NCI-H187 (cell line): Measurements from ENCODE around the gene CIT.
"Not testable (repeated sequence)": the region's sequence is repeated elsewhere in the genome, so short reads cannot be mapped to it uniquely, and the experiment has no call there.

ENCODE experiments used
- DNase-seq, 2 experiments: peaks; one replicate each; lab custom pipeline; 2025; lab: John Stamatoyannopoulos, UW

CIT gene, protein sequence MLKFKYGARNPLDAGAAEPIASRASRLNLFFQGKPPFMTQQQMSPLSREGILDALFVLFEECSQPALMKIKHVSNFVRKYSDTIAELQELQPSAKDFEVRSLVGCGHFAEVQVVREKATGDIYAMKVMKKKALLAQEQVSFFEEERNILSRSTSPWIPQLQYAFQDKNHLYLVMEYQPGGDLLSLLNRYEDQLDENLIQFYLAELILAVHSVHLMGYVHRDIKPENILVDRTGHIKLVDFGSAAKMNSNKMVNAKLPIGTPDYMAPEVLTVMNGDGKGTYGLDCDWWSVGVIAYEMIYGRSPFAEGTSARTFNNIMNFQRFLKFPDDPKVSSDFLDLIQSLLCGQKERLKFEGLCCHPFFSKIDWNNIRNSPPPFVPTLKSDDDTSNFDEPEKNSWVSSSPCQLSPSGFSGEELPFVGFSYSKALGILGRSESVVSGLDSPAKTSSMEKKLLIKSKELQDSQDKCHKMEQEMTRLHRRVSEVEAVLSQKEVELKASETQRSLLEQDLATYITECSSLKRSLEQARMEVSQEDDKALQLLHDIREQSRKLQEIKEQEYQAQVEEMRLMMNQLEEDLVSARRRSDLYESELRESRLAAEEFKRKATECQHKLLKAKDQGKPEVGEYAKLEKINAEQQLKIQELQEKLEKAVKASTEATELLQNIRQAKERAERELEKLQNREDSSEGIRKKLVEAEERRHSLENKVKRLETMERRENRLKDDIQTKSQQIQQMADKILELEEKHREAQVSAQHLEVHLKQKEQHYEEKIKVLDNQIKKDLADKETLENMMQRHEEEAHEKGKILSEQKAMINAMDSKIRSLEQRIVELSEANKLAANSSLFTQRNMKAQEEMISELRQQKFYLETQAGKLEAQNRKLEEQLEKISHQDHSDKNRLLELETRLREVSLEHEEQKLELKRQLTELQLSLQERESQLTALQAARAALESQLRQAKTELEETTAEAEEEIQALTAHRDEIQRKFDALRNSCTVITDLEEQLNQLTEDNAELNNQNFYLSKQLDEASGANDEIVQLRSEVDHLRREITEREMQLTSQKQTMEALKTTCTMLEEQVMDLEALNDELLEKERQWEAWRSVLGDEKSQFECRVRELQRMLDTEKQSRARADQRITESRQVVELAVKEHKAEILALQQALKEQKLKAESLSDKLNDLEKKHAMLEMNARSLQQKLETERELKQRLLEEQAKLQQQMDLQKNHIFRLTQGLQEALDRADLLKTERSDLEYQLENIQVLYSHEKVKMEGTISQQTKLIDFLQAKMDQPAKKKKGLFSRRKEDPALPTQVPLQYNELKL (N-terminal part only)

DNA sequence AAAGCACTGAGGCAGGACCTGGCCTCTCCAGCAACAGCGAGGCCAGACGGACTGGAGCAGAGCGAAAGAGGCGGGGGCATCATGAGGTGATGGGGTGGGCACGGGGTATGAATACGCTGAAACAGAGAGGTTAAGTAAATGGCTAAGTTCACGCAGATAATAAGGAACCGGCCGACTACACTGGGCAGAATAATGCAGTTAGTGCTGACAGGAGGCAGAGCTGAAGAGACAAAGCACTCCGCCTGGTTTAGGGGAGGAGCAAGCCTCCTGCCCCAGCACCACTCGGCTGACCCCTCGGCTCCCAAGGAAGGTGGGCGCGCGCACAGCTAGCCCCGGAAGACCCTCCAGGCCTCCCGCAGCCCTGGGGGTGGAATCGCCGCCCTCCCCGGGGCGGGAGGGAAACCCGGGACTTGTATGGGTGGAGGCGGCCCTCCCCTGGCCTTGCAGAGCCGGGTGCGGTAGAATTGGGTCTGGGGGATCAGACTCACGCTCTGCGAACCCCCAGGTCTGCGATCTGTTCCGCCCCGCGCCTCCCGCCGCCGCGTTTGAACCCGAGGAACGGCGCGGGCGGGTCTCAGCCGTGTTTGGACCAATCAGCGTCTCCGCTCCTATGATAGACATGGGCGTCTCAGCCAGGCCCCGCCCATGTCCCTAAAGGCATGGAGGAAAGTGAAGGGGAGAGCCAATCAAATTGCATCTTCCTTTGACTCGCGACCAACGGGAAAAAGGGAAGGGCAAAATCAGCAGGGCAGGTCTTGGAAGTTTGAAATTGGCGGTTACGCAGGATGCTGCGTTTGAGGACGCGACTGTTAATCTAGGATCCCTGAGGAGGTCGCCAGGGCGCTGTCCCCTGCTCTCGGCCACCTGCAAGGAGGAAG, at the start of gene CIT:
Gene CIT (minus strand): TSS at position 560 of the 878 bp plus-strand sequence. CDS start 1,152 bp downstream, outside the sequence.
- peak; percentile 87 to 97 for DNase-seq

DNA sequence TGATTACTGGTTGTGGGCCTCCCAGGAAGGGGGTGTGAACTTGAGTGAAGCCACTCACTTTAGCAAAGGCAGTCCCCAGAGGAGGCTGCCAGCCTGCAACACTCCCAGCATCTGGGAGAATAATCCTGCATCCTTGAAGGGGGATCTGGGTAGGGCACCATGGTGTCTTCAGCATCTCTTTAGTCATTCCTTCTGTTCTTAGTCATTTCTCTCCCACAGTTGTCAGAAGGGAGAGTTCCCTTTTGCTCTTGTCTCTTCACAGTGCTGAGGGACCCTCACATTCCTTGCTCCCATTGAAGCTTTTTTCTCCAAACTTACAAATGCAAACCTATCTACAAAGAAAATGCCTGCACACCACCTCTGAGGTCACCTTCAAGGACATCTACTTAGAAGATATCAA, 48.1 kb upstream of the CIT start:
- no peak for DNase-seq

DNA sequence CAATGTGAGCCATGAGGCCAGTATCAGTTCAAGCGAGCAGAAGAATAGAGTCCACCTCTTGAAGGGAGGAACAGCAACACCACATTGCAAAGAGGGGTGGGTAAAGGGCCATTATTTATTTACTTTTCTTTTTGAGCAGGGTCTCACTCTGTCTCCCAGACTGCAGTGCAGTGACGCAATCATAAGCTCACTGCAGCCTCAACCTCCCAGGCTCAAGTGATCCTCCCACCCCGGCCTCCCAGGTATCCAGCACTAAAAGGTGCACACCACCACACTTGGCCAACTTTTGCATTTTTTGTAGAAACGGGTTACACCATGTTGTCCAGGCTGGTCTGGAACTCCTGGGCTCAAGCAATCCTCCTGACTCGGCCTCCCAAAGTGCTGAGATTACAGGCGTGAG, 42.9 kb upstream of the CIT start:
- no peak for DNase-seq

DNA sequence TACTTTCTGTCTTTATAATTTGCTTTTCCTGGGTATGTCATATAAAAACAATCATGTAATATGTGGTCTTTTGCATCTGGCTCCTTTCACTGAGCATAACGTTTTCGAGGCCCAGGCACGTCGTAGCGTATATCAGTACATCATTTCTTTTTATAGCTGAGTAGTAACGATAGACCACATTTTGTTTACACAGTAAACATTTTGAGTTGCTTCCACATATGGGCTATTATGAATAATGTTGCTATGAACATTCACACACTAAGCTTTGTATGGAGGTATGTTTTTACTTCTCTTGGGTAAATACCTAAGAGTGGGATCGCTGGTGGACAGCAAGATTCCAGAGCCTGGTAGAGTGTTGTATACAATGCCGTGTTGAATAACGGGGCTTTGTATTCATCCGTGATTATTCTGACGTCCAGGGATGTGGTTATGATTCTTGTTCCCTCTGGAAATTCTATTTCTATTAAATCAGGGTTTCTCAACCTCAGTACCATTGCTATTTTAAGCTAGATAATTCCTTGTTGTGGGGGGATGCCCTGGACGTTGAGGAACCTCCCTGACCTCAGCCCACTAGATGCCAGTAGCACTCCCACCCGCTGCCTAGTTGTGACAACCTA, 38.9 kb upstream of the CIT start:
- no peak for DNase-seq

DNA sequence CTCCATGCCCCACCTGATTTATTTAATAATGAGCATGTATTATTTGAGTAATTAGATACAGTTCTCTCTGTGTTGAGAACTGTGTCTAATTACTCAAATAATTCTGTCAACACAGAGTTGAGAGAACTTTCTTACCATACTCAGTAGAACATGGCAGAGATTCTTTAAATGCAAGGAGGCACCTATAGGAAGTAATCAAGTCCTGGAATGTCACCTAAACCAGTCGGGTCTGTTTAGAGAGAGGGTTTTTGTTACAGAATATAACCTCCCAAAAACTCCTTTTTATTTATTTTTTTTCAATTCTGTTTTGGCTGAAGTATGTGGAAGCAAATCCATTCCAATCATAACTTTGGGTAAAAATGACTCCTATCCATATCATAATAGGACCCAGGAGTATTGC, 37.5 kb upstream of the CIT start:
- DNase-seq = no peak

DNA sequence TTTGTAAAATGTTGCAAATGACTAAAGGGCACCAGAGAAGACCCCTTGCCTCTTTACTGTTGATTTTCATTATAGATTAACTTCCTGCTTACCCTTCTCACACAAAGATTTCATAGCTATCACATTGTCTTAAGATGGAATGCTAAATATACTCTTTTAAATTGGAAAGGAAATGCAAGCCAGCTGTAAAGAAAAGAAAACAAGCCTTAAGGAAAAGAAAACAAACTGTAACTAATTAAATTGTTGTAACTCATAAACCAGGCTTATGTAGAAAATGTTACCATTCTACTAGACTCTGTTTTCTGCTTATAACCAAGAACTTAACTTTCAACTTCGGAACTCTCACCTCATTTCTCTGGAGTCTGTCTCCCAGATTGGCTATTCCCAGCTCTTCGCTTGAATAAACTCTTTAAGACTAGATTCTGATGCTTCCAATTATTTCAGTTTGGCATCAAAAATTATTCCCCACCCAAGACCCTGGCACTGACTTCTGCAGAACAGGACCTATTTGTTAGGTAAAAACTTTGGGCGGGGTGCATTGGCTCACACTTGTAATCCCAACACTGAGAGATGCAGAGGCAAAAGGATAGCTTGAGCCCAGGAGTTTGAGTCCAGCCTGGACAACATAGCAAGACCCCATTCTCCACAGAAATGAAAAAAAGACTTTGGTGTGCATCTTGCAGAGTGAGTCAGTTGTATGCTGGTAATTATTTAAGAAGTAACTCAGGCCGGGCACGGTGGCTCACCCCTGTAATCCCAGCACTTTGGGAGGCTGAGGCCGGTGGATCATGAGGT, 36.6 kb upstream of the CIT start:
- no peak for DNase-seq

DNA sequence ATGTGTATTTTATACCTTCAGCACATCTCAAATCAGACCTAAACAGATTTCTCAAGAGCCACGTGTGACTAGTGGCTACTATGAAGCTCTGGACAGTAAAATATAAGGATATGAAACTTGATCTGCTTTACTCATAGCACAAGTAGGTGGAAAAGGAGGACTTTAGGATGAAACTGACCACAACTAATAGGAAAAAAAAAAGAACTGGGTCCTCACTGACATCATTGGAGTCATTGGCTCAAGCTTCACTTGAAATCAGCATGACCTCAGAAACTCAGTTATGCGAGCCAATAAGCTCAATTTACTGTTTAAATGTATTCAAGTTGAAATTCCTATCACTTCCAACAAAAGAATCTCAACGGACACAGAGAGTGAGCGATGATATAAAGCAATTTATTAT, 34.1 kb upstream of the CIT start:
- DNase-seq = no peak

DNA sequence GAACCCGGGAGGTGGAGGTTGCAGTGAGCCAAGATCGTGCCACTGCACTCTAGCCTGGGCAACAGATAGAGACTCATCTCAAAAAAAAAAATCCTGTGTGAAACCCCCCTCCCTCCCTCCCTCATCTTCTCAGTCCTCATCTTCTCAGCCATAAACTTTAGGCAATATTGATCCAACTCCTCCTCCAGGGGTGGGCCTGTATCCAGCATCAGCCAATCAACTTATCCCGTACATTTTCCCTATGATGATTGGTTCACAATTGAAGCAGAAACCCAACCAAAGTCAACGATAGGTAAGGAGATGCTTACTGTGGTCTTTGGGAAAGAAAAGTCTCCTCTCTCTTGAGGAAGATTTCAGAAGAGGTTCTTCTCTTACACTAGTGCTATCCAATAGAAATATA, 33.5 kb upstream of the CIT start:
- no peak for DNase-seq

DNA sequence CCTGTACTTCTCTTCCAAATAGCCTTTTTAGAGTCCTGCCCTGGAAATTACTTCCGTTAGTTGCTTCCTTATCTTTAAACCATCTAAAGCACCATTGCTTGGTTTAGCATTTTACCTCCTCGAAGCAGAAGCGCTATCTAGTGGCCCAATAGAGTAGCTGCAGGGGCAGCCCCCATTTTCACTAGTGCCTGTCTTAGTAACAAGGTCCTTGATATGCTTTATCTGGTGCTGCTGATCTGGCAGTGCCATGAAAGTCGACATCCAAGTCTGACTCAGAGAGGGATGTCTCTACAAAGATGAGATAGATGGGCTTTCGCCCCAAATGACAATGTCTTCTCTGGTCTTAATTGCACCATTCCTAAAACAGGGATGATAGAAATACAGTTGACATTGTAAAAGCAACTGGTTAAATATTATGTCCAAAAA, 25.0 kb upstream of the CIT start:
- DNase-seq = peak; percentile 26 to 36

DNA sequence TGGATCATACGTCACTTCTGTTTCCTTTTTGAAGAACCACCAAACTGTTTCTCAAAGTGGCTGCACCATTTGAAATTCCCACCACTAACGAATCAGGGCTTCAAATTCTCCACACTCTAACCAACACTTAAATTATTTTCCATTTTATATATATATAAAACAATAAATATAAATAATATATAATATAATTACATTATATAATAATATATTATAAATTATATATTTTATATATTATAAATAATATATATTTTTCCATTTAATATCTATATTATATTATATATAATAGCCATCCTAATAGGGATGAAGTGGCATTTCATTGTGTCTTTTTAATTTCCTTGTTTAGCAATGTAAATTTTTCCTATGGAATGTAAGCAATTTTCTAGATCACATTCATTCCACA, 24.6 kb upstream of the CIT start:
- no peak for DNase-seq

DNA sequence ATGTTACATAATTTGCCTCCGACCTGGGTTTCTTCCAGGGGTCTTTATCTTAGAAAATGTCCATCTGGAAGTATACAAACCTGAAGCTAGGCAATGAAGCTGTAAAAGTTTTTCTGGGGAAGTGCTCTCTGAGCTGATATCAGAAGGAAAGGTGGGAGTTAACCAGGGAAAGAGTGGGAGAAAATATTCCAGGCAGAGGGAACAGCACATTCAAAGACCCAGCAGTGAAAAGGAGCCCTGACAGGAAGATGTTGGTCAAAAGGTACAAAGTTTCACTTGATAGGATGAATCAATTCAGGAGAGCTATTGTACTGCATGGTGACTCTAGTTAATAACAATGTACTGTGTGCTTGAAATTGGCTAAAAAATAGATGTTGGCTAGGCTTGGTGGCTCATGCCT, 17.8 kb upstream of the CIT start:
- DNase-seq = no peak

DNA sequence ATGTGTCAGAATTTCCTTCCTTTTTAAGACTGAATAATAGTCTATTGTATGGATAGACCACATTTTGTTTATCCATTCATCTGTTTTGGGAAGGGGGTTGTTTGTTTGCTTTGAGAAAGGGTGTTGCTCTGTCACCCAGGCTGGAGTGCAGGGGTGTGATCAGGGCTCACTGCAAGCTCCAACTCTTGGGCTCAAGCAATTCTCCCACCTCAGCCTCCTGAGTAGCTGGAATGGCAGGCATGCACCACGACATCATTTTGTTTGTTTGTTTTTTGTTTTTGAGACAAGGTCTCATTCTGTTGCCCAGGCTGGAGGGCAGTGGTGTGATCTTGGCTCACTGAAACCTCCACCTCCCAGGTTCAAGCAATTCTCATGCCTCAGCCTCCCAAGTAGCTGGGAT, 15.5 kb upstream of the CIT start:
- DNase-seq = not testable (repeated sequence)

DNA sequence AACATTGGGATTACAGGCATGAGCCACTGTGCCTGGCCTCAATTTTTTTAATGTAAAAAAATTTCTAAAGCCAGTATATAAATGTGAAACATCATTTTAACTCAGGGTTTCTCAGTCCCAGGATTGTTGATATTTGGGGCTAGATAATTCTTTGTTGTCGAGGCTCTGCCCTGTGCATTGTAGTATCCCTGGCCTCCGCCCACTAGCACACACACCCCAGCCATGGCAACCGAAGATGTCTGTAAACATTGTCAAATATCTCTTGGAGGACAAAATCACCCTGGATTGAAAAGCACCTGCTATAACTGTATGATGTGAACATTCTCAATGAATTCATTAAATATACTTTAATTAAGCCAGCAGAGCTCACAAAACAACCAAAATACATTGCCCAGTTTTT, 8.4 kb upstream of the CIT start:
- DNase-seq = no peak

DNA sequence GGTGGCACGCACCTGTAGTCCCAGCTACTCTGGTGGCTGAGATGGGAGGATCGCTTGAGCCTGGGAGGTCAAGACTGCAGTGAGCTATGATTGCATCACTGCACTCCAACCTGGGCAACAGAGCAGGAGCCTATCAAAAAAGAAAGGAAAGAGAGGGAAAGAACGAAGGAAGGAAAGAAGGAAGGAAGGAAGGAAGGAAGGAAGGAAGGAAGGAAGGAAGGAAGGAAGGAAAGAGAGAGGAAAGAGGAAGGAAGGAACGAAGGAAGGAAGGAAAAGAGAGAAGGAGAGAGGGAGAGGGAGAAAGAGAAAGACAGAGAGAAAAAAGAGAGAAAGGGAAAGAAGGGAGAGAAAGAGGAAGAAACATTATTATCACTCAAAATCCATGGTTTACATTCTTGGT, 6.7 kb upstream of the CIT start:
- not testable (repeated sequence) for DNase-seq

DNA sequence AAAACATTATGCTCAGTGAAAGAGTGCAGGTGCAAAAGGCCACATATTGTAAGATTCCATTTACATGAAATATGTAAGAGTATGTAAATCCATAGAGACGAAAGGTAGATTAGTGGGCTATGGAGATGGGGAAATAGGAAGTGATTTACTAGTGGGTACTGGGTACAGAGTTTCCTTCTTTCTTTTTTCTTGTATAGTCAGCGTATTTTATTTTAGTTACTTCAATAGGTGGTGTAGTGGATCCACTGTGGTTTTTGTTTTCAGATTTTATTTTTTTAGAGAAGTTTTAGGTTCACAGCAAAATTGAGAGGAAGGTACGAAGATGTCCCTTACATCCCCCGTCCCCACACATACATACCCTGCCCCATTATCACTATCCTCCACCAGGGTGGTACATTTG, 6.1 kb upstream of the CIT start:
- DNase-seq = no peak

DNA sequence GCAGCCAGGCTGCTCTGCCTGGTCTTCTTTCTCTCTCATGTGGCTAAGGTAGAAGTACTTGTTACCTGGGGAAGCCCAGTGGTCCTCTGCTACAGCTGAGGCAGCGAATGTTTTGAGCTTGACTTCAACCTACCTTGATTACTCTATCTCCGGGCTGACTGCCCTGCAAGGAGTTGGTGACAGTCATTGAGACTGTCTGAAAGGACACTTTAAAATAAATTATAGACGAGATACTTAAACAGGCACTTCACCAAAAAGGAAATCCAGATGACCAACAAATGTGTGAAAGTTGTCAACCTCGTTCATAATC, 474 bp upstream of the CIT start:
- DNase-seq = no peak

DNA sequence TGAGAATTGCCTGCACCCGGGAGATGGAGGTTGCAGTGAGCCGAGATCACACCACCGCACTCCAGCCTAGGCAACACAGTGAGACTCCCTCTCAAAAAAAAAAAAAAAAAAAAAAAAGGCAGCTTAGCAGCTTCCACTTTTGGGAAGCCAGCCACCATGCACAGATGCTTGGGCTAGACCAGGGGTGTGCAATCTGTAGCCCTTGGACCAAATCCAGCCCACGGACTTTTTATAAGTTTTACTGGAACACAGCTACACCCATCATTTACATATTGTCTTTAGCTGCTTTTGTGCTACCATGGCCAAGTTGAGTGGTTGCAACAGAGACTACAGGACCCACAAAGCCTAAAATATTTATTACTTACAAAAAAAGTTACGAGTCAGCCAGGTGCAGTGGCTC, 6.7 kb downstream of the CIT start:
- DNase-seq = no peak

DNA sequence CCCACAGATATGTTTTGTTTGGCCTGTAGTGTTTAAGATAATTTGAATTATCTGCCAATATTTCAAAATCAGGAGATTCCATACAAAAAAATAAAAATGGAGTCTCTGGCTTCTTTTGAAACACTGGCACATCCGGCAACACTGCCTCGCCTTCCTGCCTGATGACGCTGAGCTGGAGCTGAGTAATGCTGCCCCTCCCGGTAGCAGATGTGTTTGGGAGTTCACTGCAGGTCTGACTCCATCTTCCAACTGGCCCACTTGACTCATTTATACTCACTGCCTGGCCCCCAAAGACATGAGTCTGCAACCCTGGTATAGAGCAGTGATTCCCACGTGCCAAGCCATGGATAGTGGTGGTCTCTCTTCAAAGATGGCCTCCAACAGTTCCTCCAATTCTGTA, 7.4 kb downstream of the CIT start:
- DNase-seq = no peak

DNA sequence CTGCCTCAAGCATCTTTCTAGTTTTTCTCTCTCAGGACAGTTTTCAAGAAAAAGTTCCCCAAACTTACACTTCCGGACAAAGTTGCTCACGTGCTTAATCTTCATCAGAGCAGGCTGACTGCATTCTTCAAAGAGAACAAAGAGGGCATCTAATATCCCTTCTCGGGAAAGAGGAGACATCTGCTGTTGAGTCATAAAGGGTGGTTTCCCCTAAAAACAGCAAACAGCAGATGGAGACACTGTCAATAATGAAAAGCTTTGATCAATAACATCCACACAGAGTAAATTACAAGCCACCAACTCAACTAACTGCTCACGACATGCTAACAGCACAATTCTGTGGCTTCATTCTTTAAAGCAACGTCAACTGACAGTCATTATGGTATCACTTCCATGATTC, 8.1 kb downstream of the CIT start:
- no peak for DNase-seq

DNA sequence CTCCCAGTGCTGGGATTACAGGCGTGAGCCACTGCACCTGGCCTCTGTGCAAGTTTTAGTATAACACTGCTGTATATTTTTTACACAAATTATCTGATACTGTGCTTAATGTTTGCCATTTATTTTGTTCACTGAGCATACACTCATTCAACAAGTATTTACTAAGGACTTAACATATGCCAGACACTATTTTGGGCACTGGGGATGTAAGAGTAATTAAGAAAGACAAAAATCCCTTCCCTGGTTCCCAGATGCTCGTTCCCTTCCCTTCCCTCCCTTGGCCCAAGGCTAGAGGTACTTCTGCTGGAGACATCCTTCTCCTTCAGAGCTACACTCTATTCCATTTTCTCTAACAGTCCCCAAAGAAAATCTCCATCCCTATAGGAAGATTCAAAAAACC, 12.5 kb downstream of the CIT start:
- DNase-seq = no peak
